Chondrocyte (in vitro differentiated cells): ENCODE results near the gene PHF21B. TPM values are rescaled to one million over a fixed set of nuclear protein-coding genes. Genes with fewer than 3 reads are reported as not detected.

Experiments
- DNase-seq: peaks from one replicate; pipeline ENCODE4 v3.0.0; 2021; ENCODE audit warnings: mixed read lengths, low spot score
- H3K27ac Mint-ChIP-seq: one replicate; pipeline ENCODE4 v1.8.0; 2021; ENCODE audit warnings: mild to moderate bottlenecking, moderate library complexity, mixed read lengths; ENCODE audit not compliant: unreplicated experiment
- H3K27me3 Mint-ChIP-seq: 2 replicates; pipeline ENCODE4 v1.8.0; 2021; ENCODE audit warnings: low read depth, mixed read lengths
- H3K36me3 Mint-ChIP-seq: 2 replicates; pipeline ENCODE4 v1.8.0; 2021; ENCODE audit warnings: low read depth, mixed read lengths
- H3K4me1 Mint-ChIP-seq: 2 replicates; pipeline ENCODE4 v1.8.0; 2021; ENCODE audit warnings: low read depth, mild to moderate bottlenecking, mixed read lengths
- H3K4me3 Mint-ChIP-seq: one replicate; pipeline ENCODE4 v1.8.0; 2021; ENCODE audit warnings: mild to moderate bottlenecking, moderate library complexity, mixed read lengths; ENCODE audit not compliant: unreplicated experiment
- H3K9me3 Mint-ChIP-seq: 2 replicates; pipeline ENCODE4 v1.8.0; 2021; ENCODE audit warnings: low read depth, mixed read lengths
- total RNA-seq: library from RNA; stranded (reverse); gene quantifications from 3 replicates; pipeline ENCODE4 v1.2.1, GENCODE V29; 2021
- TF ChIP-seq, protein P1 (sequence below): fragments of 200-600 bp; sonication (generic); IDR thresholded peaks from 2 replicates; pipeline ENCODE4 v1.5.0; 2021; ENCODE audit warnings: antibody characterized with exemption, mild to moderate bottlenecking, moderate library complexity

Gene PHF21B
- total RNA-seq, 1 donor from 2014 or later, result 0.82 TPM

GRCh38 chr22:44996648-44997047, 13.2 kb downstream of the PHF21B start:
- DNase-seq, result no peak
- Mint-ChIP-seq H3K27ac (no peak overlapping the region), H3K4me1 (no peaks in the 10 kb centered on the region), H3K27me3 (peaks cover 6% of the 10 kb centered on the region), H3K36me3 (no peaks in the 10 kb centered on the region), H3K9me3 (no peaks in the 10 kb centered on the region), H3K4me3 (no peak overlapping the region)
- TF ChIP-seq, protein P1, sequence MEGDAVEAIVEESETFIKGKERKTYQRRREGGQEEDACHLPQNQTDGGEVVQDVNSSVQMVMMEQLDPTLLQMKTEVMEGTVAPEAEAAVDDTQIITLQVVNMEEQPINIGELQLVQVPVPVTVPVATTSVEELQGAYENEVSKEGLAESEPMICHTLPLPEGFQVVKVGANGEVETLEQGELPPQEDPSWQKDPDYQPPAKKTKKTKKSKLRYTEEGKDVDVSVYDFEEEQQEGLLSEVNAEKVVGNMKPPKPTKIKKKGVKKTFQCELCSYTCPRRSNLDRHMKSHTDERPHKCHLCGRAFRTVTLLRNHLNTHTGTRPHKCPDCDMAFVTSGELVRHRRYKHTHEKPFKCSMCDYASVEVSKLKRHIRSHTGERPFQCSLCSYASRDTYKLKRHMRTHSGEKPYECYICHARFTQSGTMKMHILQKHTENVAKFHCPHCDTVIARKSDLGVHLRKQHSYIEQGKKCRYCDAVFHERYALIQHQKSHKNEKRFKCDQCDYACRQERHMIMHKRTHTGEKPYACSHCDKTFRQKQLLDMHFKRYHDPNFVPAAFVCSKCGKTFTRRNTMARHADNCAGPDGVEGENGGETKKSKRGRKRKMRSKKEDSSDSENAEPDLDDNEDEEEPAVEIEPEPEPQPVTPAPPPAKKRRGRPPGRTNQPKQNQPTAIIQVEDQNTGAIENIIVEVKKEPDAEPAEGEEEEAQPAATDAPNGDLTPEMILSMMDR, result no peak

GRCh38 chr22:44996120-44996519, 13.7 kb downstream of the PHF21B start:
- Mint-ChIP-seq H3K4me1 (no peaks in the 10 kb centered on the region), H3K27ac (no peak overlapping the region), H3K36me3 (no peaks in the 10 kb centered on the region), H3K4me3 (no peak overlapping the region), H3K9me3 (no peaks in the 10 kb centered on the region), H3K27me3 (peaks cover 6% of the 10 kb centered on the region)
- TF ChIP-seq, protein P1, result no peak
- DNase-seq, result no peak

DNA sequence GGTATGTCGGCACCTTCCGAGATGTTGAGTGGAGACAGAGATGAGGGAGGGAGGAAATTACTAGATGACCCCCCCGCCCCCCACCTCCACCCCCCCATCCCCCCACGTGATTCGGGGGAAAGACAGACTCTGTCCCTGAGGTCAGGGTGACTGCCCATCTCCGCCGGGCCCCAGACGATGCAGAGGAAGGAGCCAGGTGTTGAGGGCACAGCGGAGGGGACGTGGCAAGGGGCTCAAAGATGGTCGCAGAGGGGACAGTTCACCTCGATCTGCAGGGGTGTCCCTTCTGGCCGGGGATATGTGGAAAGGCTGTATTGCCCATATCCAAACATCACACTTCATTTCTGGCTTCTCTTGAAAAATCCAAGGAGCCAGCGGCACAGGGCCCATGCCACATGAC, 14.1 kb downstream of the PHF21B start:
- H3K4me1 Mint-ChIP-seq, result no peaks in the 10 kb centered on the region
- H3K4me3 Mint-ChIP-seq, result no peak overlapping the region
- no peak for DNase-seq
- no peaks in the 10 kb centered on the region for H3K36me3 Mint-ChIP-seq
- H3K27ac Mint-ChIP-seq, result no peak overlapping the region
- no peaks in the 10 kb centered on the region for H3K9me3 Mint-ChIP-seq
- H3K27me3 Mint-ChIP-seq, result peaks cover 6% of the 10 kb centered on the region
- TF ChIP-seq, protein P1, result no peak

DNA sequence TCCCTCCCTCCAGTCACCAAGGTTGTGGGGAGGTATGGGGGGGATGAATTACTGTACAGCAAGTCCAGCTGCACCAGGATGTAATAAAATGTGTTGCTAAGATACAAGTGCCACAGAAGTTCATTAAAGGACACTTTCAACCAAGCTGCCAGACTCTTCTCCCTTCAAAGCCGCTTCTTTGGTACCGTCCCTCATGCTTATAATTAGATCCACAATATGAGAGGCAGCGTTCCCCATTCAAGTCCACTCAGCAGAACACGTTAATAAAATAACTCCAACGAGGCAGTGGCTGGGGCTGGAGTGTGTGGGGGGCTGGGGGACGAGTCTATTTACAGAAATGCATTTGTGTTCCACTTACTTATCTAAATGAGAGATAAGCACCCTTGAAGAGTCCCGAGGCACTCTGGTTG, 14.7 kb downstream of the PHF21B start:
- TF ChIP-seq, protein P1, result no peak
- Mint-ChIP-seq H3K4me1 (no peaks in the 10 kb centered on the region), H3K9me3 (peaks cover 4% of the 10 kb centered on the region), H3K4me3 (no peak overlapping the region), H3K27me3 (peaks cover 6% of the 10 kb centered on the region), H3K27ac (peak overlapping the region; percentile 13), H3K36me3 (no peaks in the 10 kb centered on the region)
- no peak for DNase-seq

DNA sequence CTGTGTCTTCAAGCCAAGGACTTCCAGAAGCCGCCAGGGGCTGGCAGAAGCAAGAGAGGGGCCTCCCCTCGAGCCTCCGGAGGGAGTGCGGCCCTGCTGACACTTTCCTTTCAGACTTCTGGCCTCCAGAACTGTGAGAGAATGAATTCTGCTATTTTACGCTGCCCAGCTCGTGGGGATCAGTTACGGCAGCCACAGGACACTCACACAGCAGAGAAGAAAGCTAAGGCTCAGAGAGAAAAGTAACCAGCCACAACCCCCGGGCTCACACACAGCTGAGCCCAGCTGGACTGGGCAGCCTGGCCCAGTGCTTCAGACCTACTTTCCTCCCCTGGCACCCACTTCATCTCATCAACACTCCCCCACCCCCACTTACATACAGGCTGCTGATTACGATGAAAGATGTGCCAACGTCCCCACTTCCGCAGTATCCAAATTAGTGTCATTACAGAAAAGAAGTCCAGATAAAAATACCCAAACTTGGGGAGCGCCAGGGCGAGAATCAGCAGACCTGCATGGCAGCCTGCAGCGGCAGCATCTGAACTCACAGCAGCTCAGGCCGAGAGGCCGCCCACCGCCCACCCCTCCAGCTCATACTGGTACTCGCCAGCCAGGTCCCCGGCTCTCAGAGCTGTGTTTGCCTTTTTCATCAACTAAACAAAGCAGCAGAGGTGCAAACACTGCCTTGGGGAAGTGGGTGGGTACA, 15.3 kb downstream of the PHF21B start:
- Mint-ChIP-seq H3K9me3 (peaks cover 4% of the 10 kb centered on the region), H3K4me3 (no peak overlapping the region), H3K27ac (no peak overlapping the region), H3K27me3 (peaks cover 6% of the 10 kb centered on the region), H3K4me1 (no peaks in the 10 kb centered on the region), H3K36me3 (no peaks in the 10 kb centered on the region)
- no peak for DNase-seq
- TF ChIP-seq, protein P1, result no peak
